H9 (cell line): Measurements from ENCODE around the gene FCMR. TPM values are rescaled to one million over a fixed set of nuclear protein-coding genes. Genes with fewer than 3 reads are reported as not detected.

ENCODE experiments used
- DNase-seq: peaks from one replicate; pipeline ENCODE4 v3.0.0-alpha.2; 2017
- H2AFZ ChIP-seq: one replicate; pipeline ENCODE4 v1.6.1; 2013; ENCODE audit warnings: mild to moderate bottlenecking, low read length, control low read depth, moderate library complexity
- H2AK5ac ChIP-seq: 2 replicates; pipeline ENCODE4 v1.6.1; 2013; ENCODE audit warnings: low read length, control low read depth, mixed read lengths; ENCODE audit not compliant: insufficient read length
- H2BK120ac ChIP-seq: one replicate; pipeline ENCODE4 v1.6.1; 2013; ENCODE audit warnings: low read depth, mild to moderate bottlenecking, low read length, control low read depth, inconsistent platforms; ENCODE audit not compliant: poor library complexity, severe bottlenecking
- H2BK12ac ChIP-seq: 2 replicates; pipeline ENCODE4 v1.6.1; 2013; ENCODE audit warnings: low read length, control low read depth, mixed read lengths, low read depth; ENCODE audit not compliant: insufficient read length
- H2BK15ac ChIP-seq: 2 replicates; pipeline ENCODE4 v1.6.1; 2013; ENCODE audit warnings: low read depth, low read length, control low read depth
- H2BK20ac ChIP-seq: one replicate; pipeline ENCODE4 v1.6.1; 2013; ENCODE audit warnings: low read depth, mild to moderate bottlenecking, low read length, control low read depth, inconsistent platforms; ENCODE audit not compliant: poor library complexity, severe bottlenecking
- H2BK5ac ChIP-seq: 2 replicates; pipeline ENCODE4 v1.6.1; 2013; ENCODE audit warnings: low read length, control low read depth, mixed read lengths; ENCODE audit not compliant: insufficient read length
- H3K14ac ChIP-seq: 2 replicates; pipeline ENCODE4 v1.6.1; 2013; ENCODE audit warnings: low read length, control low read depth; ENCODE audit not compliant: insufficient read depth
- H3K18ac ChIP-seq: 2 replicates; pipeline ENCODE4 v1.6.1; 2013; ENCODE audit warnings: low read depth, mild to moderate bottlenecking, mixed read lengths, low read length, control low read depth; ENCODE audit not compliant: insufficient read length
- H3K23ac ChIP-seq: 2 replicates; pipeline ENCODE4 v1.6.1; 2013; ENCODE audit warnings: low read length, control low read depth, mixed read lengths, low read depth; ENCODE audit not compliant: insufficient read length
- H3K23me2 ChIP-seq: 2 replicates; pipeline ENCODE4 v1.6.1; 2013; ENCODE audit warnings: low read depth, mild to moderate bottlenecking, mixed read lengths, low read length, control low read depth; ENCODE audit not compliant: insufficient read length, poor library complexity, severe bottlenecking
- H3K27ac ChIP-seq: 2 replicates; pipeline ENCODE4 v1.5.1; 2013; ENCODE audit warnings: low read length, control low read depth, mixed read lengths, low read depth; ENCODE audit not compliant: insufficient read length
- H3K27me3 ChIP-seq: 2 replicates; pipeline ENCODE4 v1.6.1; 2013; ENCODE audit warnings: low read length, control low read depth, inconsistent platforms; ENCODE audit not compliant: insufficient read depth
- H3K4ac ChIP-seq: 2 replicates; pipeline ENCODE4 v1.6.1; 2013; ENCODE audit warnings: low read depth, mild to moderate bottlenecking, control low read depth, inconsistent platforms, low read length, moderate library complexity
- H3K4me1 ChIP-seq: 2 replicates; pipeline ENCODE4 v1.6.1; 2013; ENCODE audit warnings: low read length, control low read depth, inconsistent platforms; ENCODE audit not compliant: insufficient read depth
- H3K4me2 ChIP-seq: 2 replicates; pipeline ENCODE4 v1.6.1; 2013; ENCODE audit warnings: low read length, control low read depth, mixed read lengths; ENCODE audit not compliant: insufficient read length, insufficient read depth
- H3K56ac ChIP-seq: 2 replicates; pipeline ENCODE4 v1.6.1; 2013; ENCODE audit warnings: low read depth, mild to moderate bottlenecking, mixed read lengths, low read length, control low read depth; ENCODE audit not compliant: insufficient read length
- H3K79me1 ChIP-seq: 2 replicates; pipeline ENCODE4 v1.6.1; 2013; ENCODE audit warnings: low read depth, mild to moderate bottlenecking, moderate library complexity, low read length, control low read depth, inconsistent platforms; ENCODE audit not compliant: insufficient read depth, poor library complexity, severe bottlenecking
- H3K79me2 ChIP-seq: 2 replicates; pipeline ENCODE4 v1.6.1; 2013; ENCODE audit warnings: low read length, control low read depth, inconsistent platforms; ENCODE audit not compliant: insufficient read depth
- H3K9ac ChIP-seq: 2 replicates; pipeline ENCODE4 v1.6.1; 2013; ENCODE audit warnings: low read length, control low read depth, mixed read lengths; ENCODE audit not compliant: insufficient read length; ENCODE audit errors: extremely low read depth
- H3K9me3 ChIP-seq: one replicate; pipeline ENCODE4 v1.6.1; 2013; ENCODE audit warnings: low read depth, low read length, inconsistent platforms; ENCODE audit not compliant: control insufficient read depth
- H3T11ph ChIP-seq: one replicate; pipeline ENCODE4 v1.6.1; 2013; ENCODE audit warnings: mild to moderate bottlenecking, low read length, control low read depth, inconsistent platforms
- H4K20me1 ChIP-seq: one replicate; pipeline ENCODE4 v1.6.1; 2013; ENCODE audit not compliant: control insufficient read depth, insufficient read length, insufficient read depth
- H4K5ac ChIP-seq: 2 replicates; pipeline ENCODE4 v1.6.1; 2013; ENCODE audit warnings: low read depth, mild to moderate bottlenecking, mixed read lengths, low read length, control low read depth; ENCODE audit not compliant: insufficient read length
- H4K8ac ChIP-seq: replicated peaks from 2 replicates; pipeline ENCODE4 v1.6.1; 2013; ENCODE audit warnings: low read length, control low read depth, mixed read lengths, low read depth; ENCODE audit not compliant: insufficient read length
- H4K91ac ChIP-seq: 2 replicates; pipeline ENCODE4 v1.6.1; 2013; ENCODE audit warnings: low read depth, mild to moderate bottlenecking, moderate library complexity, mixed read lengths, low read length, control low read depth; ENCODE audit not compliant: insufficient read length
- H3K27ac Mint-ChIP-seq, 3 experiments: 2 replicates in 2 of 3; 3 replicates in 1 of 3; pipeline ENCODE4 v1.8.0; 2020 to 2021; ENCODE audit warnings: mixed read lengths in 3 of 3, mild to moderate bottlenecking in 1 of 3, moderate library complexity in 1 of 3
- H3K27me3 Mint-ChIP-seq: 2 replicates; pipeline ENCODE4 v1.8.0; 2021; ENCODE audit warnings: low read depth, mild to moderate bottlenecking, moderate library complexity, mixed read lengths
- H3K36me3 Mint-ChIP-seq, 3 experiments: 2 replicates in 2 of 3; 3 replicates in 1 of 3; pipeline ENCODE4 v1.8.0; 2020 to 2021; ENCODE audit warnings: low read depth in 3 of 3, mixed read lengths in 3 of 3; ENCODE audit not compliant: insufficient read depth in 1 of 3
- H3K4me1 Mint-ChIP-seq, 2 experiments: 2 replicates each; pipeline ENCODE4 v1.8.0; 2020; ENCODE audit warnings: mixed read lengths in 2 of 2
- H3K4me3 Mint-ChIP-seq, 2 experiments: 2 replicates in 1 of 2; 3 replicates in 1 of 2; pipeline ENCODE4 v1.8.0; 2020 to 2021; ENCODE audit warnings: mild to moderate bottlenecking in 2 of 2, mixed read lengths in 2 of 2, moderate library complexity in 1 of 2
- H3K9me3 Mint-ChIP-seq, 2 experiments: 2 replicates in 1 of 2; 3 replicates in 1 of 2; pipeline ENCODE4 v1.8.0; 2020; ENCODE audit warnings: mild to moderate bottlenecking in 2 of 2, mixed read lengths in 2 of 2, moderate library complexity in 1 of 2
- WGBS: extraction: QIAGEN DNeasy Blood & Tissue Kit; methylation state at CpG from one replicate; pipeline ENCODE4 v1.1.7; 2013; ENCODE audit warnings: missing lambda C conversion rate, low lambda C conversion rate, mixed read lengths; ENCODE audit not compliant: insufficient read length; ENCODE audit errors: extremely low coverage; 5-methylcytosine and 5-hydroxymethylcytosine counted together
- total RNA-seq: library from RNA; stranded (reverse); gene quantifications from 2 replicates; pipeline ENCODE4 v1.2.1, GENCODE V29; 2021
- TF ChIP-seq, protein P1 (sequence below): fragments of 200-600 bp; sonication (generic); conservative IDR thresholded peaks from 3 replicates; pipeline ENCODE4 v1.8.0; 2021; ENCODE audit warnings: antibody characterized with exemption, mild to moderate bottlenecking

The FCMR gene
- total RNA-seq, 1 experiment from 2014 or later: not detected

DNA sequence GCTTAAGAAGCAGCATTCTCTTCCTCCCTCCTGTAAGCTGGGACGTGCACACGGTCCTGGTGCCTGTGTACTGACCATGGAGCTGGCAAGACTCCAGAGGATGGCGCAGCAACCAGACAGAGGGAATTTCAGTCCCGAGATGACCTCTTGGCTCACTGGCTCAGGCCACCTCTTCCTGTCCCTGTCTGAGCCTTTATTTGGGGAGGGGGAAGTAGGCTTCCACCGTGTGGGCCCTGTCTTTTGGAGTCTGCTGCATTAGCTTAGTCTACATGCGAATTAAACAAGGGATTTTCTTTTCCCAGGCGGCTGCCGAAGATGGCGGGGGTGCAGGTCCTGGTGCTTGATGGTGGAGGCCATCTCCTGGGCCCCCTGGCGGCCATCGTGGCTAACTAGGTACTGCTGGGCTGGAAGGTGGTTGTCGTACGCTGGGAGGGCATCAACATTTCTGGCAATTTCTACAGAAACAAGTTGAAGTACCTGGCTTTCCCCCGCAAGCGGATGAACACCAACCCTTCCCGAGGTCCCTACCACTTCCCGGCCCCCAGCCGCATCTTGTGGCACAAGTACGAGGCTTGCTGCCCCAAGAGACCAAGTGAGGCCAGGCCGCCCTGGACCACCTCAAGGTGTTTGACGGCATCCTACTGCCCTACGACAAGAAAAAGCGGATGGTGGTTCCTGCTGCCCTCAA is 14.3 kb downstream of the FCMR start:
- peak; percentile 54 for DNase-seq
- Histone ChIP-seq H4K91ac (no peak overlapping the region), H2BK12ac (no peak overlapping the region), H3K23me2 (peaks cover 6% of the 10 kb centered on the region), H3K9me3 (no peaks in the 10 kb centered on the region), H2AFZ (no peak overlapping the region), H2BK15ac (no peak overlapping the region), H3K4ac (no peak overlapping the region), H3K79me2 (no peaks in the 10 kb centered on the region), H3K18ac (no peak overlapping the region), H3K4me1 (0 out of 2 replicates have a peak, but pooled peaks cover 3% of the 10 kb centered on the region), H4K5ac (no peak overlapping the region), H3K14ac (no peak overlapping the region), H4K8ac (no peak overlapping the region), H2BK120ac (no peak overlapping the region), H3K23ac (no peak overlapping the region), H4K20me1 (no peaks in the 10 kb centered on the region), H2BK5ac (no peak overlapping the region), H2BK20ac (no peak overlapping the region), H3T11ph (no peak overlapping the region), H2AK5ac (no peak overlapping the region), H3K27ac (no peak overlapping the region), H3K79me1 (no peaks in the 10 kb centered on the region), H3K9ac (no peak overlapping the region), H3K27me3 (peaks cover 11% of the 10 kb centered on the region; the same call in 1 of the 2 replicates), H3K56ac (no peak overlapping the region), H3K4me2 (no peak overlapping the region)
- no peaks in the 10 kb centered on the region; a peak in 1 of 5 replicates for H3K9me3 Mint-ChIP-seq
- TF ChIP-seq, protein P1, sequence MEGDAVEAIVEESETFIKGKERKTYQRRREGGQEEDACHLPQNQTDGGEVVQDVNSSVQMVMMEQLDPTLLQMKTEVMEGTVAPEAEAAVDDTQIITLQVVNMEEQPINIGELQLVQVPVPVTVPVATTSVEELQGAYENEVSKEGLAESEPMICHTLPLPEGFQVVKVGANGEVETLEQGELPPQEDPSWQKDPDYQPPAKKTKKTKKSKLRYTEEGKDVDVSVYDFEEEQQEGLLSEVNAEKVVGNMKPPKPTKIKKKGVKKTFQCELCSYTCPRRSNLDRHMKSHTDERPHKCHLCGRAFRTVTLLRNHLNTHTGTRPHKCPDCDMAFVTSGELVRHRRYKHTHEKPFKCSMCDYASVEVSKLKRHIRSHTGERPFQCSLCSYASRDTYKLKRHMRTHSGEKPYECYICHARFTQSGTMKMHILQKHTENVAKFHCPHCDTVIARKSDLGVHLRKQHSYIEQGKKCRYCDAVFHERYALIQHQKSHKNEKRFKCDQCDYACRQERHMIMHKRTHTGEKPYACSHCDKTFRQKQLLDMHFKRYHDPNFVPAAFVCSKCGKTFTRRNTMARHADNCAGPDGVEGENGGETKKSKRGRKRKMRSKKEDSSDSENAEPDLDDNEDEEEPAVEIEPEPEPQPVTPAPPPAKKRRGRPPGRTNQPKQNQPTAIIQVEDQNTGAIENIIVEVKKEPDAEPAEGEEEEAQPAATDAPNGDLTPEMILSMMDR: peak; percentile 59
- H3K4me1 Mint-ChIP-seq: peaks cover 5 to 20% of the 10 kb centered on the region in 2 experiments
- no peaks in the 10 kb centered on the region; a peak in 1 of 7 replicates for H3K36me3 Mint-ChIP-seq
- H3K4me3 Mint-ChIP-seq: no peak overlapping the region; a peak in 1 of 5 replicates
- H3K27me3 Mint-ChIP-seq: peaks cover 62% of the 10 kb centered on the region
- no CpG with 5 or more reads among the region's 23 CpGs for WGBS
- H3K27ac Mint-ChIP-seq: no peak overlapping the region
